Embryonic facial prominence (tissue), 1 donor: ENCODE measurements around the gene TTYH2.
A peak's percentile ranks its signal among the peaks of the same experiment; 100 is the strongest.
"Not testable (repeated sequence)": the region's sequence is repeated elsewhere in the genome, so short reads cannot be mapped to it uniquely, and the experiment has no call there.

Source experiments
- DNase-seq: peaks from one replicate; pipeline ENCODE4 v3.0.0-alpha.2; 2016; ENCODE audit errors: extremely low spot score

TTYH2 gene

GRCh38 chr17:74212913-74213791 is at the start of gene TTYH2:
TSS of gene TTYH2 (plus strand) at chr17:74213571. CDS start at chr17:74213588, 17 bp downstream.
- DNase-seq = peak; percentile 81

- DNase-seq = no peak
Measured at GRCh38 chr17:74163836-74164235, 49.5 kb upstream of the TTYH2 start.

GRCh38 chr17:74164446-74165045 is 48.8 kb upstream of the TTYH2 start:
- DNase-seq = no peak

GRCh38 chr17:74165797-74166365 is 47.5 kb upstream of the TTYH2 start:
- no peak for DNase-seq

- no peak for DNase-seq
Measured at GRCh38 chr17:74170924-74171323, 42.4 kb upstream of the TTYH2 start.

- no peak for DNase-seq
Measured at GRCh38 chr17:74172700-74173099, 40.7 kb upstream of the TTYH2 start.

- DNase-seq = peak; percentile 59
Measured at GRCh38 chr17:74176546-74177001, 36.8 kb upstream of the TTYH2 start.

GRCh38 chr17:74177018-74177450 is 36.3 kb upstream of the TTYH2 start:
- DNase-seq = no peak

- no peak for DNase-seq
Measured at GRCh38 chr17:74179576-74179975, 33.8 kb upstream of the TTYH2 start.

GRCh38 chr17:74180336-74180735 is 33.0 kb upstream of the TTYH2 start:
- no peak for DNase-seq

GRCh38 chr17:74181341-74181740 is 32.0 kb upstream of the TTYH2 start:
- no peak for DNase-seq

- no peak for DNase-seq
Measured at GRCh38 chr17:74182041-74182723, 31.2 kb upstream of the TTYH2 start.

- no peak for DNase-seq
Measured at GRCh38 chr17:74183411-74183810, 30.0 kb upstream of the TTYH2 start.

- no peak for DNase-seq
Measured at GRCh38 chr17:74185571-74186185, 27.7 kb upstream of the TTYH2 start.

GRCh38 chr17:74186498-74186897 is 26.9 kb upstream of the TTYH2 start:
- no peak for DNase-seq

GRCh38 chr17:74187761-74188160 is 25.6 kb upstream of the TTYH2 start:
- no peak for DNase-seq

GRCh38 chr17:74188687-74189086 is 24.7 kb upstream of the TTYH2 start:
- not testable (repeated sequence) for DNase-seq

GRCh38 chr17:74190154-74190553 is 23.2 kb upstream of the TTYH2 start:
- peak; percentile 30 for DNase-seq

GRCh38 chr17:74190807-74191406 is 22.5 kb upstream of the TTYH2 start:
- DNase-seq = no peak

- no peak for DNase-seq
Measured at GRCh38 chr17:74192950-74193781, 20.2 kb upstream of the TTYH2 start.
